ENCODE data around the gene PRR33.

Gene PRR33

GRCh38 chr11:1928470-1928890, 36.8 kb upstream of the PRR33 start:
- Histone ChIP-seq H3K4me2 (ENCODE audit: insufficient read depth, low read length) (no peak overlapping the region), H3K79me2 (ENCODE audit: insufficient read depth, low read length) (no peaks in the 10 kb centered on the region), H3K9ac (ENCODE audit: low read depth, low read length) (no peak overlapping the region), H3K27ac (ENCODE audit: low read length) (no peak overlapping the region), H3K36me3 (ENCODE audit: insufficient read depth, low read length) (no peaks in the 10 kb centered on the region), H3K27me3 (ENCODE audit: insufficient read depth, low read length, poor library complexity) (no peaks in the 10 kb centered on the region), H3K4me1 (ENCODE audit: insufficient read depth, low read length) (0 out of 2 replicates have a peak, but pooled peaks cover 2% of the 10 kb centered on the region), H4K20me1 (ENCODE audit: insufficient read depth, low read length) (no peaks in the 10 kb centered on the region), H2AFZ (ENCODE audit: low read depth, low read length) (no peak overlapping the region), H3K4me3 (ENCODE audit: low read depth in 1 of 2, low read length in 2 of 2) (no peak overlapping the region), H3K9me3 (ENCODE audit: insufficient read depth, low read length, severe bottlenecking) (no peaks in the 10 kb centered on the region)
- no peak for TF ChIP-seq EZH2 (IDR thresholded peaks at IDR 0.05; ENCODE audit: borderline replicate concordance, low read depth, low read length, severe bottlenecking)
- TF ChIP-seq, protein P1, sequence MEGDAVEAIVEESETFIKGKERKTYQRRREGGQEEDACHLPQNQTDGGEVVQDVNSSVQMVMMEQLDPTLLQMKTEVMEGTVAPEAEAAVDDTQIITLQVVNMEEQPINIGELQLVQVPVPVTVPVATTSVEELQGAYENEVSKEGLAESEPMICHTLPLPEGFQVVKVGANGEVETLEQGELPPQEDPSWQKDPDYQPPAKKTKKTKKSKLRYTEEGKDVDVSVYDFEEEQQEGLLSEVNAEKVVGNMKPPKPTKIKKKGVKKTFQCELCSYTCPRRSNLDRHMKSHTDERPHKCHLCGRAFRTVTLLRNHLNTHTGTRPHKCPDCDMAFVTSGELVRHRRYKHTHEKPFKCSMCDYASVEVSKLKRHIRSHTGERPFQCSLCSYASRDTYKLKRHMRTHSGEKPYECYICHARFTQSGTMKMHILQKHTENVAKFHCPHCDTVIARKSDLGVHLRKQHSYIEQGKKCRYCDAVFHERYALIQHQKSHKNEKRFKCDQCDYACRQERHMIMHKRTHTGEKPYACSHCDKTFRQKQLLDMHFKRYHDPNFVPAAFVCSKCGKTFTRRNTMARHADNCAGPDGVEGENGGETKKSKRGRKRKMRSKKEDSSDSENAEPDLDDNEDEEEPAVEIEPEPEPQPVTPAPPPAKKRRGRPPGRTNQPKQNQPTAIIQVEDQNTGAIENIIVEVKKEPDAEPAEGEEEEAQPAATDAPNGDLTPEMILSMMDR (IDR thresholded peaks at IDR 0.05; ENCODE audit: borderline replicate concordance, extremely low read depth, low read length, poor library complexity, severe bottlenecking): no peak
- ATAC-seq (ENCODE audit: insufficient read depth, low read depth) (no peak), DNase-seq (no peak)

- no peak for DNase-seq
- Histone ChIP-seq H3K4me3 (ENCODE audit: low read depth in 1 of 2, low read length in 2 of 2) (no peak overlapping the region), H3K9me3 (ENCODE audit: insufficient read depth, low read length, severe bottlenecking) (no peaks in the 10 kb centered on the region), H3K27ac (ENCODE audit: low read length) (no peak overlapping the region), H3K36me3 (ENCODE audit: insufficient read depth, low read length) (no peaks in the 10 kb centered on the region), H3K4me2 (ENCODE audit: insufficient read depth, low read length) (no peak overlapping the region), H3K9ac (ENCODE audit: low read depth, low read length) (no peak overlapping the region), H3K27me3 (ENCODE audit: insufficient read depth, low read length, poor library complexity) (no peaks in the 10 kb centered on the region), H3K4me1 (ENCODE audit: insufficient read depth, low read length) (peaks cover 4% of the 10 kb centered on the region; the same call in 1 of the 2 replicates), H4K20me1 (ENCODE audit: insufficient read depth, low read length) (no peaks in the 10 kb centered on the region), H2AFZ (ENCODE audit: low read depth, low read length) (no peak overlapping the region), H3K79me2 (ENCODE audit: insufficient read depth, low read length) (no peaks in the 10 kb centered on the region)
- no peak for ATAC-seq (ENCODE audit: insufficient read depth, low read depth)
- no peak for TF ChIP-seq EZH2 (IDR thresholded peaks at IDR 0.05; ENCODE audit: borderline replicate concordance, low read depth, low read length, severe bottlenecking)
- TF ChIP-seq, protein P1 (IDR thresholded peaks at IDR 0.05; ENCODE audit: borderline replicate concordance, extremely low read depth, low read length, poor library complexity, severe bottlenecking): no peak
These were observed 36.3 kb upstream of the PRR33 start for GRCh38 chr11:1927848-1928469.

GRCh38 chr11:1927026-1927847, 35.5 kb upstream of the PRR33 start:
- Histone ChIP-seq H3K36me3 (ENCODE audit: insufficient read depth, low read length) (no peaks in the 10 kb centered on the region), H2AFZ (ENCODE audit: low read depth, low read length) (no peak overlapping the region), H3K79me2 (ENCODE audit: insufficient read depth, low read length) (no peaks in the 10 kb centered on the region), H4K20me1 (ENCODE audit: insufficient read depth, low read length) (no peaks in the 10 kb centered on the region), H3K27me3 (ENCODE audit: insufficient read depth, low read length, poor library complexity) (no peaks in the 10 kb centered on the region), H3K4me2 (ENCODE audit: insufficient read depth, low read length) (no peak overlapping the region), H3K27ac (ENCODE audit: low read length) (no peak overlapping the region), H3K9ac (ENCODE audit: low read depth, low read length) (no peak overlapping the region), H3K9me3 (ENCODE audit: insufficient read depth, low read length, severe bottlenecking) (no peaks in the 10 kb centered on the region), H3K4me3 (ENCODE audit: low read depth in 1 of 2, low read length in 2 of 2) (no peak overlapping the region), H3K4me1 (ENCODE audit: insufficient read depth, low read length) (peaks cover 8% of the 10 kb centered on the region)
- ATAC-seq (ENCODE audit: insufficient read depth, low read depth): no peak
- no peak for DNase-seq
- TF ChIP-seq EZH2 (IDR thresholded peaks at IDR 0.05; ENCODE audit: borderline replicate concordance, low read depth, low read length, severe bottlenecking): no peak
- TF ChIP-seq, protein P1 (IDR thresholded peaks at IDR 0.05; ENCODE audit: borderline replicate concordance, extremely low read depth, low read length, poor library complexity, severe bottlenecking): no peak

All from DND-41 (cell line).